Bronchial epithelial cell (primary cell): ENCODE results near the gene RNF20. TPM values are rescaled to one million over a fixed set of nuclear protein-coding genes. Genes with fewer than 3 reads are reported as not detected.

Source experiments
- DNase-seq: peaks from one replicate; pipeline ENCODE4 v3.0.0-alpha.2; 2010; ENCODE audit warnings: low read depth
- FAIRE-seq: peaks from 2 replicates; lab custom pipeline; 2011; peaks lifted over from hg19 to GRCh38; lab: Jason Lieb, UNC
- H3K27me3 ChIP-seq: 2 replicates; pipeline ENCODE4 v1.5.1; 2011; ENCODE audit warnings: low read length; ENCODE audit not compliant: control insufficient read depth, insufficient read depth
- H3K36me3 ChIP-seq: 2 replicates; pipeline ENCODE4 v1.5.1; 2011; ENCODE audit warnings: low read length; ENCODE audit not compliant: control insufficient read depth, insufficient read depth
- H3K4me3 ChIP-seq: 2 replicates; pipeline ENCODE4 v1.5.1; 2011; ENCODE audit warnings: mild to moderate bottlenecking, low read depth, low read length, control low read depth
- total RNA-seq: library from RNA; depleted of rRNA; stranded (reverse); fragments of >200 nt; gene quantifications from 2 replicates; pipeline ENCODE4 v1.2.1, GENCODE V29; 2014
- TF ChIP-seq, protein P1 (sequence below): IDR thresholded peaks from 2 replicates; pipeline ENCODE4 v1.5.1; 2011; ENCODE audit warnings: mild to moderate bottlenecking, moderate library complexity, low read length, control low read depth, inconsistent platforms; ENCODE audit not compliant: insufficient read depth, severe bottlenecking

Gene RNF20
- total RNA-seq, 1 donor from 2014 or later: 37.6 TPM

DNA sequence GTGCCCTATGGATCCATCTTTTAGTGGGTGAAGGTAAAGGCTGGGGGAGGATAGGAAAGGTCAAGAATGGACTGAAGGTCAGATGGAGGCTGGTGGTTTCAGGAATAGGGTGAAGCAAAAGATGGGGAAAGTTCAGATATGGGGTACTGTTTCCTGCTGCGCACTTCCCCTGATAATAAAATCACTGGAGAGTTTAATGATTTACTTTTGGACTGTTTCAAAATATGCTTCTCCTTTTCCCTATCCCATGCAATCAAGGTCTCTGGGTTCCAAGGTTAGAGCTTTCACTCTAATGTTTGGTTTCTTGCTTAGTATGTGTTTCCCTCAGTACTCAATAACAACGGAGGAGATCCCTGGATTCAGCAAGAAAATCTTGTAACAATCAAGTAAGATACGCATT lies 71.9 kb downstream of the RNF20 start:
- TF ChIP-seq, protein P1, sequence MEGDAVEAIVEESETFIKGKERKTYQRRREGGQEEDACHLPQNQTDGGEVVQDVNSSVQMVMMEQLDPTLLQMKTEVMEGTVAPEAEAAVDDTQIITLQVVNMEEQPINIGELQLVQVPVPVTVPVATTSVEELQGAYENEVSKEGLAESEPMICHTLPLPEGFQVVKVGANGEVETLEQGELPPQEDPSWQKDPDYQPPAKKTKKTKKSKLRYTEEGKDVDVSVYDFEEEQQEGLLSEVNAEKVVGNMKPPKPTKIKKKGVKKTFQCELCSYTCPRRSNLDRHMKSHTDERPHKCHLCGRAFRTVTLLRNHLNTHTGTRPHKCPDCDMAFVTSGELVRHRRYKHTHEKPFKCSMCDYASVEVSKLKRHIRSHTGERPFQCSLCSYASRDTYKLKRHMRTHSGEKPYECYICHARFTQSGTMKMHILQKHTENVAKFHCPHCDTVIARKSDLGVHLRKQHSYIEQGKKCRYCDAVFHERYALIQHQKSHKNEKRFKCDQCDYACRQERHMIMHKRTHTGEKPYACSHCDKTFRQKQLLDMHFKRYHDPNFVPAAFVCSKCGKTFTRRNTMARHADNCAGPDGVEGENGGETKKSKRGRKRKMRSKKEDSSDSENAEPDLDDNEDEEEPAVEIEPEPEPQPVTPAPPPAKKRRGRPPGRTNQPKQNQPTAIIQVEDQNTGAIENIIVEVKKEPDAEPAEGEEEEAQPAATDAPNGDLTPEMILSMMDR: no peak
- DNase-seq: no peak
- Histone ChIP-seq H3K4me3 (no peak overlapping the region), H3K36me3 (no peaks in the 10 kb centered on the region), H3K27me3 (no peaks in the 10 kb centered on the region)
- no peak for FAIRE-seq

Other genes starting within 250 kb of the RNF20 start
- gene BAAT, start 148.8 kb upstream of the RNF20 start, total RNA-seq: 0.13 and 0.26 TPM in 2 replicates
- gene MRPL50, start 135.2 kb upstream of the RNF20 start, total RNA-seq: 11.6 and 14.3 TPM in 2 replicates
- 11.4 and 12.1 TPM in 2 replicates for gene ZNF189, start 135.0 kb upstream of the RNF20 start, total RNA-seq
- gene ALDOB, start 98.1 kb upstream of the RNF20 start, total RNA-seq: 0.13 TPM in 1 of 2 replicates, not detected in the other
- not detected in 2 replicates for gene PPP3R2, start 61.1 kb downstream of the RNF20 start, total RNA-seq
- gene GRIN3A, start 204.8 kb downstream of the RNF20 start, total RNA-seq: not detected in 2 replicates